Neural cell (in vitro differentiated cells): Measurements from ENCODE around the gene TREM1. TPM values are rescaled to one million over a fixed set of nuclear protein-coding genes. Genes with fewer than 3 reads are reported as not detected.
"Not testable (repeated sequence)": the region's sequence is repeated elsewhere in the genome, so short reads cannot be mapped to it uniquely, and the experiment has no call there.

Experiments used
- H2AFZ ChIP-seq: fragments of 200-600, 300-800 bp; sonication (generic), shearing (Covaris generic); 2 replicates; pipeline ENCODE4 v1.6.0; 2014; ENCODE audit warnings: low read depth, mild to moderate bottlenecking, antibody characterized with exemption, low read length, moderate library complexity
- H3F3A ChIP-seq: fragments of 200-600 bp; shearing (Covaris generic); 2 replicates; pipeline ENCODE4 v1.6.1; 2016; ENCODE audit warnings: mild to moderate bottlenecking, moderate library complexity, mixed read lengths, antibody characterized with exemption, low read length; ENCODE audit not compliant: insufficient read depth, poor library complexity, severe bottlenecking
- H3K27ac ChIP-seq: fragments of 200-600, 300-800 bp; sonication (generic), shearing (Covaris generic); 2 replicates; pipeline ENCODE4 v1.5.1; 2014; ENCODE audit warnings: mild to moderate bottlenecking, low read length, moderate library complexity
- H3K27me3 ChIP-seq: fragments of 300-800, 200-600 bp; sonication (generic), shearing (Covaris generic); 2 replicates; pipeline ENCODE4 v1.6.0; 2014; ENCODE audit warnings: mild to moderate bottlenecking, low read depth, low read length, moderate library complexity; ENCODE audit not compliant: insufficient read depth
- H3K36me3 ChIP-seq: fragments of 300-800, 200-600 bp; sonication (generic), shearing (Covaris generic); 2 replicates; pipeline ENCODE4 v1.5.1; 2014; ENCODE audit warnings: mild to moderate bottlenecking, antibody characterized with exemption, low read length, moderate library complexity; ENCODE audit not compliant: insufficient read depth
- H3K4me2 ChIP-seq: fragments of 300-800, 200-600 bp; sonication (generic), shearing (Covaris generic); 2 replicates; pipeline ENCODE4 v1.6.0; 2014; ENCODE audit warnings: mild to moderate bottlenecking, low read length
- H3K4me3 ChIP-seq: fragments of 300-800, 200-600 bp; sonication (generic), shearing (Covaris generic); 2 replicates; pipeline ENCODE4 v1.5.1; 2014; ENCODE audit warnings: mild to moderate bottlenecking, low read length, moderate library complexity
- H3K79me2 ChIP-seq: fragments of 200-600 bp; shearing (Covaris generic); replicated peaks from 2 replicates; pipeline ENCODE4 v1.6.0; 2014; ENCODE audit warnings: mild to moderate bottlenecking, low read length, moderate library complexity; ENCODE audit not compliant: insufficient read depth
- H3K9ac ChIP-seq: fragments of 300-800, 200-600 bp; sonication (generic), shearing (Covaris generic); 2 replicates; pipeline ENCODE4 v1.6.1; 2016; ENCODE audit warnings: mild to moderate bottlenecking, low read length, mixed read lengths
- H3K9me2 ChIP-seq: fragments of 200-600 bp; shearing (Covaris generic); 2 replicates; pipeline ENCODE4 v1.6.1; 2016; ENCODE audit warnings: mild to moderate bottlenecking, low read length, mixed read lengths; ENCODE audit not compliant: insufficient read depth
- H3K9me3 ChIP-seq: fragments of 200-600, 300-800 bp; sonication (generic), shearing (Covaris generic); 2 replicates; pipeline ENCODE4 v1.6.1; 2016; ENCODE audit warnings: mild to moderate bottlenecking, mixed run types, low read length, moderate library complexity, mixed read lengths
- H4K20me1 ChIP-seq: fragments of 200-600 bp; shearing (Covaris generic); 2 replicates; pipeline ENCODE4 v1.6.1; 2016; ENCODE audit warnings: mild to moderate bottlenecking, mixed run types; ENCODE audit not compliant: insufficient read depth
- EP300 ChIP-seq: fragments of 450-650 bp; conservative IDR thresholded peaks from 2 replicates; pipeline ENCODE4 v1.6.1; 2014; ENCODE audit warnings: antibody characterized with exemption, mild to moderate bottlenecking, moderate library complexity; ENCODE audit not compliant: poor library complexity, severe bottlenecking
- EZH2 ChIP-seq: fragments of 200-600, 300-800 bp; shearing (Covaris generic), sonication (generic); IDR thresholded peaks from 2 replicates; pipeline ENCODE4 v1.6.1; 2014; ENCODE audit warnings: antibody characterized with exemption, low read length, borderline replicate concordance, mild to moderate bottlenecking; ENCODE audit not compliant: insufficient read depth, poor library complexity, severe bottlenecking
- MXI1 ChIP-seq: fragments of 450-650 bp; conservative IDR thresholded peaks from 2 replicates; pipeline ENCODE4 v1.6.1; 2014; ENCODE audit warnings: antibody characterized with exemption, mild to moderate bottlenecking; ENCODE audit not compliant: poor library complexity, severe bottlenecking
- POLR2AphosphoS5 ChIP-seq: IDR thresholded peaks from 2 replicates; pipeline ENCODE4 v1.6.1; 2012
- RAD21 ChIP-seq: fragments of 450-650 bp; conservative IDR thresholded peaks from 2 replicates; pipeline ENCODE4 v1.6.1; 2014; ENCODE audit warnings: antibody characterized with exemption, mild to moderate bottlenecking, moderate library complexity
- SMC3 ChIP-seq: fragments of 450-650 bp; conservative IDR thresholded peaks from 2 replicates; pipeline ENCODE4 v1.6.1; 2014; ENCODE audit warnings: antibody characterized with exemption, mild to moderate bottlenecking, moderate library complexity; ENCODE audit not compliant: poor library complexity
- TAF1 ChIP-seq: IDR thresholded peaks from 2 replicates; pipeline ENCODE4 v1.6.1; 2012; ENCODE audit warnings: low read depth
- polyA plus RNA-seq: library from polyadenylated mRNA; depleted of rRNA; stranded (reverse); fragments of >200 nt; gene quantifications from 2 replicates; pipeline ENCODE4 v1.2.3, GENCODE V29; 2014
- TF ChIP-seq, protein P1 (sequence below): IDR thresholded peaks from 2 replicates; pipeline ENCODE4 v1.6.1; 2012; ENCODE audit warnings: borderline replicate concordance
- TF ChIP-seq, protein P2 (sequence below): fragments of 450-650 bp; IDR thresholded peaks from 2 replicates; pipeline ENCODE4 v1.5.1; 2014; ENCODE audit warnings: antibody characterized with exemption, mild to moderate bottlenecking, moderate library complexity; ENCODE audit not compliant: poor library complexity, severe bottlenecking

Gene TREM1
- polyA plus RNA-seq, 1 donor from 2014 or later, result not detected

DNA sequence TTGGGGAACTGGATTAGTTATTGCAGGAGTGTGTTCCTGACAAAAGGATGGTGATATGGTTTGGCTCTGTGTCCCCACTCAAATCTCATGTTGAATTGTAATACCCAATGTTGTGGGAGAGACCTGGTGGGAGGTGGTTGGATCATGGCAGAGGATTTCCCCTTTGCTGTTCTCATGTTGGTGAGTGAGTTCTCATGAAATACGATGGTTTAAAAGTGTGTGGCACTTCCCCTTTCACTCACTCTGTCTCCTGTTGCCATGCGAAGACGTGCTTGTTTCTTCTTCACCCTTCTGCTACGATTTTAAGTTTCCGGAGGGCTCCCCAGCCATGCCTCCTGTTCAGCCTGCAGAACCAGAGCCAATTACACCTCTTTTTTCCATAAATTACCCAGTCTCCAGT lies 16.2 kb upstream of the TREM1 start:
- Histone ChIP-seq H3K36me3 (no peaks in the 10 kb centered on the region), H3K9me3 (no peaks in the 10 kb centered on the region), H3K4me3 (no peak overlapping the region), H3K27ac (no peak overlapping the region), H3K9ac (no peak overlapping the region), H3K9me2 (no peaks in the 10 kb centered on the region), H3K4me2 (no peak overlapping the region), H4K20me1 (no peaks in the 10 kb centered on the region), H3K79me2 (no peaks in the 10 kb centered on the region), H3K27me3 (no peaks in the 10 kb centered on the region), H3F3A (no peaks in the 10 kb centered on the region), H2AFZ (no peak overlapping the region)
- TF ChIP-seq EZH2, result no peak
- TF ChIP-seq SMC3, result no peak
- TF ChIP-seq TAF1, result no peak
- TF ChIP-seq, protein P1, sequence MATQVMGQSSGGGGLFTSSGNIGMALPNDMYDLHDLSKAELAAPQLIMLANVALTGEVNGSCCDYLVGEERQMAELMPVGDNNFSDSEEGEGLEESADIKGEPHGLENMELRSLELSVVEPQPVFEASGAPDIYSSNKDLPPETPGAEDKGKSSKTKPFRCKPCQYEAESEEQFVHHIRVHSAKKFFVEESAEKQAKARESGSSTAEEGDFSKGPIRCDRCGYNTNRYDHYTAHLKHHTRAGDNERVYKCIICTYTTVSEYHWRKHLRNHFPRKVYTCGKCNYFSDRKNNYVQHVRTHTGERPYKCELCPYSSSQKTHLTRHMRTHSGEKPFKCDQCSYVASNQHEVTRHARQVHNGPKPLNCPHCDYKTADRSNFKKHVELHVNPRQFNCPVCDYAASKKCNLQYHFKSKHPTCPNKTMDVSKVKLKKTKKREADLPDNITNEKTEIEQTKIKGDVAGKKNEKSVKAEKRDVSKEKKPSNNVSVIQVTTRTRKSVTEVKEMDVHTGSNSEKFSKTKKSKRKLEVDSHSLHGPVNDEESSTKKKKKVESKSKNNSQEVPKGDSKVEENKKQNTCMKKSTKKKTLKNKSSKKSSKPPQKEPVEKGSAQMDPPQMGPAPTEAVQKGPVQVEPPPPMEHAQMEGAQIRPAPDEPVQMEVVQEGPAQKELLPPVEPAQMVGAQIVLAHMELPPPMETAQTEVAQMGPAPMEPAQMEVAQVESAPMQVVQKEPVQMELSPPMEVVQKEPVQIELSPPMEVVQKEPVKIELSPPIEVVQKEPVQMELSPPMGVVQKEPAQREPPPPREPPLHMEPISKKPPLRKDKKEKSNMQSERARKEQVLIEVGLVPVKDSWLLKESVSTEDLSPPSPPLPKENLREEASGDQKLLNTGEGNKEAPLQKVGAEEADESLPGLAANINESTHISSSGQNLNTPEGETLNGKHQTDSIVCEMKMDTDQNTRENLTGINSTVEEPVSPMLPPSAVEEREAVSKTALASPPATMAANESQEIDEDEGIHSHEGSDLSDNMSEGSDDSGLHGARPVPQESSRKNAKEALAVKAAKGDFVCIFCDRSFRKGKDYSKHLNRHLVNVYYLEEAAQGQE, result no peak
- TF ChIP-seq, protein P2, sequence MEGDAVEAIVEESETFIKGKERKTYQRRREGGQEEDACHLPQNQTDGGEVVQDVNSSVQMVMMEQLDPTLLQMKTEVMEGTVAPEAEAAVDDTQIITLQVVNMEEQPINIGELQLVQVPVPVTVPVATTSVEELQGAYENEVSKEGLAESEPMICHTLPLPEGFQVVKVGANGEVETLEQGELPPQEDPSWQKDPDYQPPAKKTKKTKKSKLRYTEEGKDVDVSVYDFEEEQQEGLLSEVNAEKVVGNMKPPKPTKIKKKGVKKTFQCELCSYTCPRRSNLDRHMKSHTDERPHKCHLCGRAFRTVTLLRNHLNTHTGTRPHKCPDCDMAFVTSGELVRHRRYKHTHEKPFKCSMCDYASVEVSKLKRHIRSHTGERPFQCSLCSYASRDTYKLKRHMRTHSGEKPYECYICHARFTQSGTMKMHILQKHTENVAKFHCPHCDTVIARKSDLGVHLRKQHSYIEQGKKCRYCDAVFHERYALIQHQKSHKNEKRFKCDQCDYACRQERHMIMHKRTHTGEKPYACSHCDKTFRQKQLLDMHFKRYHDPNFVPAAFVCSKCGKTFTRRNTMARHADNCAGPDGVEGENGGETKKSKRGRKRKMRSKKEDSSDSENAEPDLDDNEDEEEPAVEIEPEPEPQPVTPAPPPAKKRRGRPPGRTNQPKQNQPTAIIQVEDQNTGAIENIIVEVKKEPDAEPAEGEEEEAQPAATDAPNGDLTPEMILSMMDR, result no peak
- TF ChIP-seq MXI1, result no peak
- no peak for TF ChIP-seq EP300
- TF ChIP-seq POLR2AphosphoS5, result no peak
- TF ChIP-seq RAD21, result no peak

DNA sequence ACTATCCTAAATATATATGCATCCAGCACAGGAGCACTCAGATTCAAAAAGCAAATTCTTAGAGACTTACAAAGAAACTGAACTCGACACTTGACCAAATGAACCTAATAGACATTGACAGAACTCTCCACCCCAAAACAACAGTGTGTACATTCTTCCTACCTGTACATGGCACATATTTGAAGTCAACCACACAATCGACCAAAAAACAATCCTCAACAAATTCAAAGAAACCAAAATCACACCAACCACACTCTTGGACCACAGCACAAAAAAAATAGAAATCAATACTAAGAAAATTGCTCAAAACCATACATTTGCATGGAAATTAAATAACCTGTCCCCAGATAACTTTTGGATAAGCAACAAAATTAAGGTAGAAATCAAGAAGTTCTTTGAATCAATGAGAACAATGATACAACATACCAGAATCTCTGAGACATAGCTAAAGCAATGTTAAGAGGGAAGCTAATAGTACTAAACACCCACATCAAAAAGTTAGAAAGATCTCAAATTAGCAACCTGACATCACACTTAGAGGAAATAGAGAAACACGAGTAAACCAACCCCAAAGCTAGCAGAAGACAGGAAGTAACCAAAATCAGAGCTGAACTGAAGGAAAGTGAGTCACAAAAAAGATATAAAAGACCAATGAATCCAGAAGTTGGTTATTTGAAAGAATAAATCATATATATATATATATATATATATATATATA lies 12.5 kb upstream of the TREM1 start:
- Histone ChIP-seq H3K9ac (no peak overlapping the region), H3F3A (no peaks in the 10 kb centered on the region), H2AFZ (no peak overlapping the region), H3K9me2 (no peaks in the 10 kb centered on the region), H3K4me3 (no peak overlapping the region), H3K36me3 (no peaks in the 10 kb centered on the region), H3K9me3 (no peaks in the 10 kb centered on the region), H3K27ac (no peak overlapping the region), H3K79me2 (no peaks in the 10 kb centered on the region), H3K4me2 (no peak overlapping the region), H3K27me3 (no peaks in the 10 kb centered on the region), H4K20me1 (no peaks in the 10 kb centered on the region)
- TF ChIP-seq TAF1 (no peak), MXI1 (no peak)
- TF ChIP-seq, protein P1, result no peak

DNA sequence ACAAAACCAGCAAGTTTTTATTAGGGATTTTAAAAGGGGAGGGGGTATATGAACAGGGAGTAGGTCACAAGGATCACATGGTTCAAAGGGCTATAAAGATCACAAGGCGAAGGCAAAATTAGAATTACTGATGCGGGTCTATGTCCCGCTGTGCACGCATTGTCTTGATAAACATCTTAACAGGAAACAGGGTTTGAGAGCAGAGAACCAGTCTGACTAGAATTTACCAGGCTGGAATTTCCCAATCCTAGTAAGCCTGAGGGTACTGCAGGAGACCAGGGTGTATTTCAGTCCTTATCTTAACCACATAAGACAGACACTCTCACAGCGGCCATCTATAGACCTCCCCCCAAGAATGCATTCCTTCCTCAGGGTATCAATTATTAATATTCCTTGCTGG lies 10.8 kb upstream of the TREM1 start:
- not testable (repeated sequence) for H3F3A ChIP-seq, H3K4me3 ChIP-seq, H3K4me2 ChIP-seq, H3K79me2 ChIP-seq, H3K9me2 ChIP-seq, H2AFZ ChIP-seq, H3K36me3 ChIP-seq, H4K20me1 ChIP-seq, H3K9me3 ChIP-seq, H3K9ac ChIP-seq, H3K27me3 ChIP-seq, H3K27ac ChIP-seq
